ENCODE data around the gene CHRM4. TPM values are rescaled to one million over a fixed set of nuclear protein-coding genes. Genes with fewer than 3 reads are reported as not detected.

CHRM4 gene
- total RNA-seq, 1 donor from 2014 or later, result 0.27 TPM

DNA sequence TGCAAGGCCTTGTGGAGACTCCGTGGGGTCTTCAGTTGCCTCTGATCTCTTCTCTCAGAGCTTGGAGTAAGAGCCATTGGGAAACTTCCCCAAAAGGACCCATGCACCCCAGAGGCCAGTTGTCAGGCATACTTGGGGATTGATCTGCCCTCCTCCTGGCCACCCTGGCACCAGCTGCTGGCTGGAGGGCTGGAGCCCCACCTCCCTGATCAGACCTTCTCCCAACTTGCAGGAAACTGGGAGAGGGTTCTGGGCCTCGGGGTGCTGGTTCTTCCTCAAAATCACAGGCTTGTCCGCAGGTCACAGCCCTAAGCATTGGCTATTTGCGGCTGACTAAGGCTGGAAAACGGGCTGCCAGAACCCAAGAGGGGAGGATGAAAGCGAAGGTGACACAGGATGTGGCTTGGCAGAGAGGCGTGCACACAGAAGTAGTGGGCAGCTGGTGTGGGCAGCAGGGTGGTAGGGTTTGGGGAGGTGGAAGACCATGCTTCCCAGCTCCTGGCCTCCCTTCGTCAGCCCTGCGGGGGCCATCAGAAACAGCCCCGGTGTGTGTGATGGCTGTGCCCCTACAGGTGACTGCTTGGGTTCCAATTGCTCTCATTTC lies 45.6 kb downstream of the CHRM4 start:
- Mint-ChIP-seq H3K27me3 (ENCODE audit: low read depth, unreplicated experiment) (no peaks in the 10 kb centered on the region), H3K9me3 (ENCODE audit: unreplicated experiment) (no peaks in the 10 kb centered on the region), H3K4me1 (ENCODE audit: low read depth, unreplicated experiment) (peaks cover 27% of the 10 kb centered on the region), H3K36me3 (ENCODE audit: low read depth, unreplicated experiment) (no peaks in the 10 kb centered on the region), H3K27ac (ENCODE audit: unreplicated experiment) (no peak overlapping the region), H3K4me3 (ENCODE audit: unreplicated experiment) (no peak overlapping the region)
- Histone ChIP-seq H3K27me3 (ENCODE audit: insufficient read depth, low read length) (no peaks in the 10 kb centered on the region), H3K27ac (ENCODE audit: low read depth, low read length) (no peak overlapping the region), H3K4me1 (ENCODE audit: insufficient read depth, low read length) (peaks cover 19% of the 10 kb centered on the region), H3K4me3 (ENCODE audit: insufficient read depth, low read depth, low read length) (no peak overlapping the region), H3K9me3 (ENCODE audit: insufficient read depth, low read depth, low read length) (no peaks in the 10 kb centered on the region), H3K4me2 (ENCODE audit: low read length) (peak overlapping the region; percentile 57), H3K9ac (ENCODE audit: low read length) (no peak overlapping the region), H4K20me1 (ENCODE audit: insufficient read depth, low read length) (peaks cover 29% of the 10 kb centered on the region), H3K79me2 (ENCODE audit: insufficient read depth, low read length) (peaks cover 33% of the 10 kb centered on the region), H3K36me3 (ENCODE audit: insufficient read depth, low read length) (no peaks in the 10 kb centered on the region), H2AFZ (ENCODE audit: low read depth, low read length) (peak overlapping the region; percentile 47)
- DNase-seq (ENCODE audit: low read depth) (no peak), FAIRE-seq (no peak)
- no peak for TF ChIP-seq EZH2 (IDR thresholded peaks at IDR 0.05; ENCODE audit: insufficient read depth, low read length)
- TF ChIP-seq, protein P1, sequence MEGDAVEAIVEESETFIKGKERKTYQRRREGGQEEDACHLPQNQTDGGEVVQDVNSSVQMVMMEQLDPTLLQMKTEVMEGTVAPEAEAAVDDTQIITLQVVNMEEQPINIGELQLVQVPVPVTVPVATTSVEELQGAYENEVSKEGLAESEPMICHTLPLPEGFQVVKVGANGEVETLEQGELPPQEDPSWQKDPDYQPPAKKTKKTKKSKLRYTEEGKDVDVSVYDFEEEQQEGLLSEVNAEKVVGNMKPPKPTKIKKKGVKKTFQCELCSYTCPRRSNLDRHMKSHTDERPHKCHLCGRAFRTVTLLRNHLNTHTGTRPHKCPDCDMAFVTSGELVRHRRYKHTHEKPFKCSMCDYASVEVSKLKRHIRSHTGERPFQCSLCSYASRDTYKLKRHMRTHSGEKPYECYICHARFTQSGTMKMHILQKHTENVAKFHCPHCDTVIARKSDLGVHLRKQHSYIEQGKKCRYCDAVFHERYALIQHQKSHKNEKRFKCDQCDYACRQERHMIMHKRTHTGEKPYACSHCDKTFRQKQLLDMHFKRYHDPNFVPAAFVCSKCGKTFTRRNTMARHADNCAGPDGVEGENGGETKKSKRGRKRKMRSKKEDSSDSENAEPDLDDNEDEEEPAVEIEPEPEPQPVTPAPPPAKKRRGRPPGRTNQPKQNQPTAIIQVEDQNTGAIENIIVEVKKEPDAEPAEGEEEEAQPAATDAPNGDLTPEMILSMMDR (IDR thresholded peaks at IDR 0.05; ENCODE audit: insufficient read depth, low read depth, low read length), result no peak

DNA sequence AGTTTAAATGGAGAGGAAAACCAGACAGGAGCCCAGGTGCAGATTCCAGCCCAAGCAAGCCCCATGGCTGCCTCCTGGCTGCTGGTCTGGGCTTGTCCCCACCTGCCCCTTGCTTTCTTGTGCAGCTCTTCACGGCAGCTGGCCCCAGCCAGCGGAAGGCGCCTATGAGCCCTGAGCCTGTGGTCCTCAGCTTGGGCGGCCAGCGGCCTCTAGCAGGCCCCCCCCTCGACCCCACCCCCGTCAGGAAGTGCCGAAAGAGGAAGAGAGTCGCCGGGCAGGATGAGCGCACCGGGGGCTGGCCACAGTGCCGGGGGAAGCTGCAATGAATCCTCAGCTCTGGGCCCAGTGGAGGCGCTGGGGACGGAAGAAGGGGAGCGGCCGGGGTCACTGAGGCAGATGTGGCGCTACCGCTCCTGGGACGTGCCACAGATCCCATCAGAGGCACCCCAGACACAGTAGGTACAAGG lies 46.4 kb downstream of the CHRM4 start:
- no peaks in the 10 kb centered on the region for H3K36me3 ChIP-seq (ENCODE audit: insufficient read depth, low read length)
- H2AFZ ChIP-seq (ENCODE audit: low read depth, low read length), result peak overlapping the region; percentile 47
- H3K4me3 ChIP-seq (ENCODE audit: insufficient read depth, low read depth, low read length), result no peak overlapping the region
- FAIRE-seq, result no peak
- peaks cover 26% of the 10 kb centered on the region for H3K79me2 ChIP-seq (ENCODE audit: insufficient read depth, low read length)
- peak overlapping the region; percentile 18 for H3K9ac ChIP-seq (ENCODE audit: low read length)
- peaks cover under 1% of the 10 kb centered on the region for H3K27me3 Mint-ChIP-seq (ENCODE audit: low read depth, unreplicated experiment)
- peak overlapping the region; percentile 57 for H3K4me2 ChIP-seq (ENCODE audit: low read length)
- no peaks in the 10 kb centered on the region for H3K27me3 ChIP-seq (ENCODE audit: insufficient read depth, low read length)
- H4K20me1 ChIP-seq (ENCODE audit: insufficient read depth, low read length), result peaks cover 24% of the 10 kb centered on the region
- H3K4me1 ChIP-seq (ENCODE audit: insufficient read depth, low read length), result peaks cover 19% of the 10 kb centered on the region
- no peaks in the 10 kb centered on the region for H3K9me3 Mint-ChIP-seq (ENCODE audit: unreplicated experiment)
- peak overlapping the region; percentile 30 for H3K27ac Mint-ChIP-seq (ENCODE audit: unreplicated experiment)
- TF ChIP-seq, protein P1 (IDR thresholded peaks at IDR 0.05; ENCODE audit: insufficient read depth, low read depth, low read length), result no peak
- no peaks in the 10 kb centered on the region for H3K9me3 ChIP-seq (ENCODE audit: insufficient read depth, low read depth, low read length)
- no peak for DNase-seq (ENCODE audit: low read depth)
- H3K36me3 Mint-ChIP-seq (ENCODE audit: low read depth, unreplicated experiment), result no peaks in the 10 kb centered on the region
- H3K4me3 Mint-ChIP-seq (ENCODE audit: unreplicated experiment), result peak overlapping the region; percentile 50
- H3K4me1 Mint-ChIP-seq (ENCODE audit: low read depth, unreplicated experiment), result peaks cover 27% of the 10 kb centered on the region
- no peak overlapping the region for H3K27ac ChIP-seq (ENCODE audit: low read depth, low read length)

DNA sequence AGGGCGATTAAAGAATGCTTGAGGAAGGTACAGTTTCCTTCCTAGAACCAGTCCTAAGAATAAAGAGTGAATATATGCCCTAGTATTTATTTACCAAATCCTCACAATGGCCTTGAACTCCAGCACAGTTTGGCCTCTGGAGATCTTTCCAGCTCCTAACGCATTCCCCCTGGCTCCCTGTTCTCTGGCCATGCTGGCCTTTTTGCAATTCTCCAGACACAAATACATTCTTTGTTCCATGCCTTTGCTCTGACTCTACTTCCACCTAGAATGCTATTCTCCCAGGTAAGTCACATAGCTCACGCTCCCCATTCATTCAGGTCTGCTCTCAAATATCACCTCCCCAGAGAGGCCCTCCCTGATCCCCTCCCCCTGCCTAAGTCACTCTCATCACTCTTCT lies 48.1 kb downstream of the CHRM4 start:
- Mint-ChIP-seq H3K9me3 (ENCODE audit: unreplicated experiment) (no peaks in the 10 kb centered on the region), H3K27me3 (ENCODE audit: low read depth, unreplicated experiment) (peaks cover 2% of the 10 kb centered on the region), H3K4me3 (ENCODE audit: unreplicated experiment) (peak overlapping the region; percentile 52), H3K27ac (ENCODE audit: unreplicated experiment) (peak overlapping the region; percentile 15), H3K36me3 (ENCODE audit: low read depth, unreplicated experiment) (no peaks in the 10 kb centered on the region), H3K4me1 (ENCODE audit: low read depth, unreplicated experiment) (peaks cover 24% of the 10 kb centered on the region)
- Histone ChIP-seq H3K36me3 (ENCODE audit: insufficient read depth, low read length) (no peaks in the 10 kb centered on the region), H2AFZ (ENCODE audit: low read depth, low read length) (no peak overlapping the region), H4K20me1 (ENCODE audit: insufficient read depth, low read length) (peaks cover 8% of the 10 kb centered on the region), H3K9ac (ENCODE audit: low read length) (no peak overlapping the region), H3K4me2 (ENCODE audit: low read length) (no peak overlapping the region), H3K27me3 (ENCODE audit: insufficient read depth, low read length) (no peaks in the 10 kb centered on the region), H3K4me3 (ENCODE audit: insufficient read depth, low read depth, low read length) (no peak overlapping the region), H3K79me2 (ENCODE audit: insufficient read depth, low read length) (peaks cover 10% of the 10 kb centered on the region), H3K4me1 (ENCODE audit: insufficient read depth, low read length) (peaks cover 19% of the 10 kb centered on the region), H3K9me3 (ENCODE audit: insufficient read depth, low read depth, low read length) (no peaks in the 10 kb centered on the region), H3K27ac (ENCODE audit: low read depth, low read length) (no peak overlapping the region)
- DNase-seq (ENCODE audit: low read depth) (no peak), FAIRE-seq (no peak)
- TF ChIP-seq, protein P1 (IDR thresholded peaks at IDR 0.05; ENCODE audit: insufficient read depth, low read depth, low read length), result no peak
- TF ChIP-seq EZH2 (IDR thresholded peaks at IDR 0.05; ENCODE audit: insufficient read depth, low read length), result no peak
